DND-41 (cell line): ENCODE results near the gene ANKRD45.
"Not testable (repeated sequence)": the region's sequence is repeated elsewhere in the genome, so short reads cannot be mapped to it uniquely, and the experiment has no call there.

Experiments
- ATAC-seq: fragments of 200-7000 bp; cut with Tn5 transposase; 3 replicates; pipeline ENCODE4 v1.9.1; 2021; ENCODE audit warnings: low read depth; ENCODE audit not compliant: insufficient read depth
- DNase-seq: peaks from one replicate; pipeline ENCODE4 v3.0.0-alpha.2; 2020
- H2AFZ ChIP-seq: 2 replicates; pipeline ENCODE4 v1.6.0; 2012; ENCODE audit warnings: low read depth, low read length
- H3K27ac ChIP-seq: 2 replicates; pipeline ENCODE4 v1.5.1; 2012; ENCODE audit warnings: low read length, inconsistent platforms
- H3K27me3 ChIP-seq: fragments of 200-600 bp; sonication (generic); 2 replicates; pipeline ENCODE4 v1.6.0; 2012; ENCODE audit warnings: low read length, mild to moderate bottlenecking, inconsistent platforms; ENCODE audit not compliant: insufficient read depth, poor library complexity
- H3K36me3 ChIP-seq: 2 replicates; pipeline ENCODE4 v1.5.1; 2012; ENCODE audit warnings: low read length, inconsistent platforms; ENCODE audit not compliant: insufficient read depth
- H3K4me1 ChIP-seq: 2 replicates; pipeline ENCODE4 v1.5.1; 2012; ENCODE audit warnings: mild to moderate bottlenecking, low read length; ENCODE audit not compliant: insufficient read depth
- H3K4me2 ChIP-seq: 2 replicates; pipeline ENCODE4 v1.6.0; 2012; ENCODE audit warnings: mild to moderate bottlenecking, moderate library complexity, low read length, inconsistent platforms; ENCODE audit not compliant: insufficient read depth
- H3K4me3 ChIP-seq, 2 experiments: fragments of 200-600 bp in 1 of 2; shearing (Covaris generic) in 1 of 2; 2 replicates each; pipeline ENCODE4 v1.5.1; 2012 to 2016; ENCODE audit warnings: inconsistent platforms in 2 of 2, low read length in 2 of 2, mild to moderate bottlenecking in 2 of 2, low read depth in 1 of 2, moderate library complexity in 1 of 2
- H3K79me2 ChIP-seq: 2 replicates; pipeline ENCODE4 v1.6.0; 2012; ENCODE audit warnings: low read length, inconsistent platforms; ENCODE audit not compliant: insufficient read depth
- H3K9ac ChIP-seq: 2 replicates; pipeline ENCODE4 v1.6.0; 2012; ENCODE audit warnings: low read depth, mild to moderate bottlenecking, inconsistent platforms, low read length, moderate library complexity
- H3K9me3 ChIP-seq: 2 replicates; pipeline ENCODE4 v1.5.1; 2012; ENCODE audit warnings: low read length, moderate library complexity, mild to moderate bottlenecking, inconsistent platforms; ENCODE audit not compliant: insufficient read depth, severe bottlenecking
- H4K20me1 ChIP-seq: 2 replicates; pipeline ENCODE4 v1.6.0; 2012; ENCODE audit warnings: low read length; ENCODE audit not compliant: insufficient read depth
- CTCF ChIP-seq: IDR thresholded peaks from 2 replicates; pipeline ENCODE4 v1.5.1; 2012; ENCODE audit warnings: borderline replicate concordance, low read length, moderate library complexity, mild to moderate bottlenecking; ENCODE audit not compliant: poor library complexity, severe bottlenecking; ENCODE audit errors: extremely low read depth
- EZH2 ChIP-seq: IDR thresholded peaks from 3 replicates; pipeline ENCODE4 v1.6.1; 2012; ENCODE audit warnings: borderline replicate concordance, low read depth, mild to moderate bottlenecking, moderate library complexity, low read length, inconsistent platforms; ENCODE audit not compliant: severe bottlenecking

The ANKRD45 gene

GRCh38 chr1:173714441-173714758 lies 44.7 kb upstream of the ANKRD45 start:
- TF ChIP-seq EZH2 (no peak), CTCF (no peak)
- Histone ChIP-seq H3K4me3 (peak overlapping the region; percentile 80 to 87; a peak in 3 of 4 replicates), H2AFZ (peak overlapping the region; percentile 98), H3K36me3 (peaks cover 7% of the 10 kb centered on the region; the same call in 1 of the 2 replicates), H3K9me3 (no peaks in the 10 kb centered on the region), H3K27me3 (no peaks in the 10 kb centered on the region), H3K27ac (peak overlapping the region; percentile 64), H3K9ac (peak overlapping the region; percentile 73), H3K4me1 (peaks cover 31% of the 10 kb centered on the region), H3K79me2 (peaks cover 37% of the 10 kb centered on the region), H4K20me1 (0 out of 2 replicates have a peak, but pooled peaks cover 2% of the 10 kb centered on the region), H3K4me2 (peak overlapping the region; percentile 91)
- ATAC-seq, result no peak
- DNase-seq, result no peak

- Histone ChIP-seq H3K79me2 (no peaks in the 10 kb centered on the region), H2AFZ (no peak overlapping the region), H3K27ac (no peak overlapping the region), H3K9ac (no peak overlapping the region), H3K27me3 (peaks cover 2% of the 10 kb centered on the region), H3K4me1 (peaks cover 3% of the 10 kb centered on the region), H4K20me1 (no peaks in the 10 kb centered on the region), H3K4me3 (no peak overlapping the region), H3K4me2 (no peak overlapping the region), H3K9me3 (no peaks in the 10 kb centered on the region), H3K36me3 (no peaks in the 10 kb centered on the region)
- TF ChIP-seq EZH2 (no peak), CTCF (no peak)
- no peak for DNase-seq
- ATAC-seq, result no peak
These were observed 39.1 kb upstream of the ANKRD45 start for GRCh38 chr1:173708787-173709186.

- no peak for DNase-seq
- H3K9me3 ChIP-seq, result no peaks in the 10 kb centered on the region
- no peak overlapping the region for H3K9ac ChIP-seq
- H3K79me2 ChIP-seq, result no peaks in the 10 kb centered on the region
- no peaks in the 10 kb centered on the region for H3K36me3 ChIP-seq
- peaks cover 2% of the 10 kb centered on the region for H3K27me3 ChIP-seq
- H3K4me3 ChIP-seq, result no peak overlapping the region
- no peak for TF ChIP-seq CTCF
- no peak for TF ChIP-seq EZH2
- H4K20me1 ChIP-seq, result no peaks in the 10 kb centered on the region
- no peak for ATAC-seq
- H3K4me2 ChIP-seq, result no peak overlapping the region
- H3K27ac ChIP-seq, result no peak overlapping the region
- no peak overlapping the region for H2AFZ ChIP-seq
- H3K4me1 ChIP-seq, result no peaks in the 10 kb centered on the region
These were observed 35.5 kb upstream of the ANKRD45 start for GRCh38 chr1:173705117-173705516.

- no peak overlapping the region for H3K27ac ChIP-seq
- H3K36me3 ChIP-seq, result no peaks in the 10 kb centered on the region
- H3K4me2 ChIP-seq, result no peak overlapping the region
- H3K9me3 ChIP-seq, result no peaks in the 10 kb centered on the region
- H4K20me1 ChIP-seq, result no peaks in the 10 kb centered on the region
- H3K9ac ChIP-seq, result no peak overlapping the region
- no peaks in the 10 kb centered on the region for H3K4me1 ChIP-seq
- TF ChIP-seq EZH2 (no peak), CTCF (no peak)
- H3K27me3 ChIP-seq, result no peaks in the 10 kb centered on the region
- H3K79me2 ChIP-seq, result no peaks in the 10 kb centered on the region
- no peak for DNase-seq
- H2AFZ ChIP-seq, result no peak overlapping the region
- no peak for ATAC-seq
- no peak overlapping the region for H3K4me3 ChIP-seq
These were observed 33.1 kb upstream of the ANKRD45 start for GRCh38 chr1:173702736-173703135.

- not testable (repeated sequence) for ATAC-seq, H3K4me2 ChIP-seq, H4K20me1 ChIP-seq, H3K4me1 ChIP-seq, H3K9ac ChIP-seq, H3K4me3 ChIP-seq, H3K36me3 ChIP-seq, H3K27ac ChIP-seq, DNase-seq, H2AFZ ChIP-seq, H3K9me3 ChIP-seq, H3K79me2 ChIP-seq, H3K27me3 ChIP-seq
These were observed 31.6 kb upstream of the ANKRD45 start for GRCh38 chr1:173701299-173701698.
